GM23338 (cell line): Measurements from ENCODE around the gene SMIM14. TPM values are rescaled to one million over a fixed set of nuclear protein-coding genes. Genes with fewer than 3 reads are reported as not detected.
A peak's percentile ranks its signal among the peaks of the same experiment; 100 is the strongest.

Source experiments
- ATAC-seq: fragments of 200-7000 bp; cut with Tn5 transposase; 3 replicates; pipeline ENCODE4 v1.9.1; 2020
- DNase-seq: peaks from one replicate; pipeline ENCODE4 v3.0.0-alpha.2; 2015; ENCODE audit warnings: low spot score
- H2AFZ ChIP-seq: fragments of 200-600 bp; sonication (generic); 2 replicates; pipeline ENCODE4 v1.8.0; 2016; ENCODE audit warnings: antibody characterized with exemption, mild to moderate bottlenecking, moderate library complexity
- H3F3A ChIP-seq: fragments of 200-600 bp; sonication (generic); replicated peaks from 2 replicates; pipeline ENCODE4 v1.8.0; 2017; ENCODE audit warnings: antibody characterized with exemption, mixed run types, low read depth
- H3K27ac ChIP-seq: fragments of 200-600 bp; sonication (generic); 2 replicates; pipeline ENCODE4 v1.6.1; 2016; ENCODE audit warnings: low read depth
- H3K27me3 ChIP-seq: fragments of 200-600 bp; sonication (generic); 2 replicates; pipeline ENCODE4 v1.8.0; 2016; ENCODE audit warnings: mild to moderate bottlenecking, mixed run types, moderate library complexity; ENCODE audit not compliant: insufficient read depth
- H3K36me3 ChIP-seq: fragments of 200-600 bp; sonication (generic); 2 replicates; pipeline ENCODE4 v1.8.0; 2016; ENCODE audit warnings: mild to moderate bottlenecking; ENCODE audit not compliant: insufficient read depth
- H3K4me1 ChIP-seq: fragments of 200-600 bp; sonication (generic); 2 replicates; pipeline ENCODE4 v1.8.0; 2016; ENCODE audit warnings: mild to moderate bottlenecking, moderate library complexity; ENCODE audit not compliant: insufficient read depth
- H3K4me2 ChIP-seq: fragments of 200-600 bp; sonication (generic); 2 replicates; pipeline ENCODE4 v1.7.1; 2017; ENCODE audit warnings: mixed run types
- H3K4me3 ChIP-seq: fragments of 200-600 bp; sonication (generic); 2 replicates; pipeline ENCODE4 v1.6.1; 2016; ENCODE audit warnings: mixed run types
- H3K79me2 ChIP-seq: fragments of 200-600 bp; sonication (generic); replicated peaks from 2 replicates; pipeline ENCODE4 v1.8.0; 2017; ENCODE audit warnings: mild to moderate bottlenecking; ENCODE audit not compliant: insufficient read depth
- H3K9me2 ChIP-seq: fragments of 200-600 bp; sonication (generic); 2 replicates; pipeline ENCODE4 v1.8.0; 2017; ENCODE audit not compliant: insufficient read depth
- H4K20me1 ChIP-seq: fragments of 200-600 bp; sonication (generic); replicated peaks from 2 replicates; pipeline ENCODE4 v1.8.0; 2017; ENCODE audit warnings: mild to moderate bottlenecking; ENCODE audit not compliant: insufficient read depth
- H3K27ac Mint-ChIP-seq: 2 replicates; pipeline ENCODE4 v1.8.0; 2020; ENCODE audit warnings: inconsistent platforms, mild to moderate bottlenecking, moderate library complexity, mixed read lengths
- H3K27me3 Mint-ChIP-seq: 3 replicates; pipeline ENCODE4 v1.8.0; 2022; ENCODE audit warnings: low read depth, mild to moderate bottlenecking, moderate library complexity, mixed read lengths, inconsistent platforms; ENCODE audit not compliant: insufficient read depth, poor library complexity
- H3K36me3 Mint-ChIP-seq: 3 replicates; pipeline ENCODE4 v1.8.0; 2021; ENCODE audit warnings: low read depth, mild to moderate bottlenecking, inconsistent platforms, moderate library complexity, mixed read lengths
- H3K4me1 Mint-ChIP-seq: 3 replicates; pipeline ENCODE4 v1.8.0; 2020; ENCODE audit warnings: mild to moderate bottlenecking, inconsistent platforms, mixed read lengths
- H3K4me3 Mint-ChIP-seq: 3 replicates; pipeline ENCODE4 v1.8.0; 2021; ENCODE audit warnings: moderate library complexity, mild to moderate bottlenecking, inconsistent platforms, mixed read lengths
- H3K9me3 Mint-ChIP-seq: 3 replicates; pipeline ENCODE4 v1.8.0; 2020; ENCODE audit warnings: moderate library complexity, mild to moderate bottlenecking, inconsistent platforms, mixed read lengths
- CREB1 ChIP-seq: fragments of 250-450 bp; sonication (Bioruptor Pico); IDR thresholded peaks from 2 replicates; pipeline ENCODE4 v1.5.0; 2020; ENCODE audit warnings: low read depth, mild to moderate bottlenecking, moderate library complexity
- CTCF ChIP-seq, 2 experiments: fragments of 200-600 bp in 1 of 2; sonication (generic) in 1 of 2; conservative IDR thresholded peaks; 2 replicates each; pipeline versions ENCODE4 v1.5.1 to v1.6.1; 2016 to 2017; ENCODE audit warnings: antibody characterized with exemption in 2 of 2, low read depth in 2 of 2, mild to moderate bottlenecking in 2 of 2, moderate library complexity in 1 of 2
- EZH2 ChIP-seq: fragments of 200-600 bp; sonication (generic); IDR thresholded peaks from one replicate; pipeline ENCODE4 v1.8.0; 2017; ENCODE audit warnings: antibody characterized with exemption, mild to moderate bottlenecking, low read depth; ENCODE audit not compliant: unreplicated experiment
- EZH2phosphoT487 ChIP-seq: fragments of 200-600 bp; sonication (generic); IDR thresholded peaks from one replicate; pipeline ENCODE4 v1.8.1; 2018; ENCODE audit warnings: antibody characterized with exemption; ENCODE audit not compliant: unreplicated experiment
- JUNB ChIP-seq: IDR thresholded peaks from one replicate; pipeline ENCODE4 v1.6.1; 2016; ENCODE audit warnings: antibody characterized with exemption; ENCODE audit not compliant: unreplicated experiment
- NANOG ChIP-seq: IDR thresholded peaks from 2 replicates; pipeline ENCODE4 v1.6.1; 2016; ENCODE audit warnings: antibody characterized with exemption, borderline replicate concordance
- POLR2AphosphoS5 ChIP-seq: IDR thresholded peaks from 2 replicates; pipeline ENCODE4 v1.6.1; 2016; ENCODE audit warnings: antibody characterized with exemption, low read depth
- REST ChIP-seq: IDR thresholded peaks from one replicate; pipeline ENCODE4 v1.6.1; 2018; ENCODE audit warnings: antibody characterized with exemption; ENCODE audit not compliant: unreplicated experiment
- STAT1 ChIP-seq: IDR thresholded peaks from one replicate; pipeline ENCODE4 v1.6.1; 2016; ENCODE audit warnings: antibody characterized with exemption; ENCODE audit not compliant: unreplicated experiment
- ZNF114 ChIP-seq: fragments of 250-450 bp; sonication (Bioruptor Pico); IDR thresholded peaks from 2 replicates; pipeline ENCODE4 v1.5.0; 2020; ENCODE audit warnings: mild to moderate bottlenecking, moderate library complexity
- ZNF331 ChIP-seq: fragments of 250-450 bp; sonication (Bioruptor Pico); IDR thresholded peaks from 2 replicates; pipeline ENCODE4 v1.5.0; 2020; ENCODE audit warnings: low read depth, mild to moderate bottlenecking, moderate library complexity
- ZNF462 ChIP-seq: fragments of 250-450 bp; sonication (Bioruptor Pico); IDR thresholded peaks from 2 replicates; pipeline ENCODE4 v1.5.0; 2020; ENCODE audit warnings: mild to moderate bottlenecking, moderate library complexity
- polyA plus RNA-seq: library from polyadenylated mRNA; unstranded; fragments of >200 nt; fragmentation: Nextera tagmentation; extraction: Ambion mirVana; gene quantifications from 2 replicates; pipeline ENCODE4 v1.2.1, GENCODE V29; 2016
- total RNA-seq: library from RNA; depleted of rRNA; stranded (reverse); fragments of >200 nt; shearing (Covaris generic); gene quantifications from 2 replicates; pipeline ENCODE4 v1.2.3, GENCODE V29; 2014
- TF ChIP-seq, protein P1 (sequence below): IDR thresholded peaks from 2 replicates; pipeline ENCODE4 v1.6.1; 2016; ENCODE audit warnings: antibody characterized with exemption

SMIM14 gene
- total and polyA plus RNA-seq, 2 experiments from 2014 or later, result 29.0 to 52.6 TPM

- H3K9me2 ChIP-seq, result no peaks in the 10 kb centered on the region
- H3K4me2 ChIP-seq, result no peak overlapping the region
- H3K4me1 Mint-ChIP-seq, result no peaks in the 10 kb centered on the region; the same call in 2 of the 3 replicates
- no peak overlapping the region for H2AFZ ChIP-seq
- no peak overlapping the region for H3K4me3 Mint-ChIP-seq
- no peaks in the 10 kb centered on the region for H3K4me1 ChIP-seq
- no peaks in the 10 kb centered on the region for H3K27me3 ChIP-seq
- DNase-seq (no peak), ATAC-seq (no peak)
- no peak overlapping the region for H3K4me3 ChIP-seq
- H3K36me3 ChIP-seq, result peaks cover 13% of the 10 kb centered on the region
- peak overlapping the region; percentile 41; the same call in 1 of the 2 replicates for H3K27ac ChIP-seq
- 0 out of 2 replicates have a peak overlapping the region, but pooled peaks have one; percentile 14 for H3K27ac Mint-ChIP-seq
- H3K36me3 Mint-ChIP-seq, result peaks cover 41% of the 10 kb centered on the region
- H3K27me3 Mint-ChIP-seq, result no peaks in the 10 kb centered on the region
- no peaks in the 10 kb centered on the region for H3K9me3 Mint-ChIP-seq
- H4K20me1 ChIP-seq, result no peaks in the 10 kb centered on the region
- no peaks in the 10 kb centered on the region for H3K79me2 ChIP-seq
- peaks cover 5% of the 10 kb centered on the region; the same call in 1 of the 2 replicates for H3F3A ChIP-seq
- TF ChIP-seq STAT1, result no peak
- TF ChIP-seq ZNF114, result no peak
- no peak for TF ChIP-seq CTCF (conservative IDR thresholded peaks at IDR 0.05; ENCODE audit: low read depth in 2 of 2)
- TF ChIP-seq ZNF331 (CRISPR knock-in tag), result no peak
- TF ChIP-seq ZNF462 (CRISPR knock-in tag), result no peak
- no peak for TF ChIP-seq CREB1
- TF ChIP-seq, protein P1, sequence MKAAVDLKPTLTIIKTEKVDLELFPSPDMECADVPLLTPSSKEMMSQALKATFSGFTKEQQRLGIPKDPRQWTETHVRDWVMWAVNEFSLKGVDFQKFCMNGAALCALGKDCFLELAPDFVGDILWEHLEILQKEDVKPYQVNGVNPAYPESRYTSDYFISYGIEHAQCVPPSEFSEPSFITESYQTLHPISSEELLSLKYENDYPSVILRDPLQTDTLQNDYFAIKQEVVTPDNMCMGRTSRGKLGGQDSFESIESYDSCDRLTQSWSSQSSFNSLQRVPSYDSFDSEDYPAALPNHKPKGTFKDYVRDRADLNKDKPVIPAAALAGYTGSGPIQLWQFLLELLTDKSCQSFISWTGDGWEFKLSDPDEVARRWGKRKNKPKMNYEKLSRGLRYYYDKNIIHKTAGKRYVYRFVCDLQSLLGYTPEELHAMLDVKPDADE, result no peak
- TF ChIP-seq JUNB, result no peak
- no peak for TF ChIP-seq EZH2
- TF ChIP-seq POLR2AphosphoS5, result no peak
- TF ChIP-seq NANOG, result no peak
- TF ChIP-seq EZH2phosphoT487, result no peak
- TF ChIP-seq REST, result no peak
Observed at GRCh38 chr4:39497909-39498726, 140.5 kb downstream of the SMIM14 start.
